CD4-positive, CD25-positive, alpha-beta regulatory T cell (primary cell): ENCODE results near the gene PDE3B. TPM values are rescaled to one million over a fixed set of nuclear protein-coding genes. Genes with fewer than 3 reads are reported as not detected.
"Not testable (repeated sequence)": the region's sequence is repeated elsewhere in the genome, so short reads cannot be mapped to it uniquely, and the experiment has no call there.

Source experiments
- ATAC-seq, 2 donors: fragments of 150-1000 bp; cut with Tn5 transposase; one replicate each; pipeline ENCODE4 v1.10.0; 2021; ENCODE audit warnings: low read depth in 2 of 2, moderate number of reproducible peaks in 2 of 2, moderate library complexity in 1 of 2
- DNase-seq, 3 donors: peaks; one replicate each; pipeline versions ENCODE4 v3.0.0 to v3.0.0-alpha.2; 2012 to 2022; ENCODE audit warnings: mixed read lengths in 1 of 3
- H3K27ac ChIP-seq: one replicate; pipeline ENCODE4 v1.7.0; 2013; ENCODE audit warnings: mild to moderate bottlenecking, low read length; ENCODE audit not compliant: insufficient read depth, poor library complexity, severe bottlenecking
- H3K27me3 ChIP-seq: one replicate; pipeline ENCODE4 v1.7.0; 2013; ENCODE audit warnings: low read length; ENCODE audit not compliant: control insufficient read depth, insufficient read depth
- H3K36me3 ChIP-seq: one replicate; pipeline ENCODE4 v1.7.0; 2013; ENCODE audit warnings: mild to moderate bottlenecking, low read length, moderate library complexity; ENCODE audit not compliant: control insufficient read depth, insufficient read depth
- H3K4me1 ChIP-seq: 2 replicates; pipeline ENCODE4 v1.7.0; 2013; ENCODE audit warnings: mild to moderate bottlenecking, low read length; ENCODE audit not compliant: insufficient read depth, control insufficient read depth, poor library complexity, severe bottlenecking
- H3K4me3 ChIP-seq: one replicate; pipeline ENCODE4 v1.7.0; 2013; ENCODE audit warnings: low read depth, mild to moderate bottlenecking, low read length, moderate library complexity
- H3K9me3 ChIP-seq, 2 experiments: 1 replicate in 1 of 2; 2 replicates in 1 of 2; pipeline ENCODE4 v1.7.0; 2013; ENCODE audit warnings: low read length in 2 of 2, mild to moderate bottlenecking in 1 of 2, moderate library complexity in 1 of 2; ENCODE audit not compliant: control insufficient read depth in 2 of 2
- H3K27ac Mint-ChIP-seq, 3 donors: one replicate each; pipeline ENCODE4 v1.8.0; 2020 to 2022; ENCODE audit warnings: mild to moderate bottlenecking in 3 of 3, mixed read lengths in 3 of 3, moderate library complexity in 2 of 3
- H3K27me3 Mint-ChIP-seq: one replicate; pipeline ENCODE4 v1.8.0; 2022; ENCODE audit warnings: mild to moderate bottlenecking, mixed read lengths
- H3K36me3 Mint-ChIP-seq: one replicate; pipeline ENCODE4 v1.8.0; 2020; ENCODE audit warnings: mixed read lengths
- H3K4me1 Mint-ChIP-seq, 4 donors: one replicate each; pipeline ENCODE4 v1.8.0; 2020 to 2022; ENCODE audit warnings: mixed read lengths in 4 of 4, mild to moderate bottlenecking in 1 of 4
- H3K4me3 Mint-ChIP-seq, 4 donors: one replicate each; pipeline ENCODE4 v1.8.0; 2020 to 2022; ENCODE audit warnings: mild to moderate bottlenecking in 4 of 4, mixed read lengths in 4 of 4, moderate library complexity in 3 of 4
- H3K9me3 Mint-ChIP-seq, 7 donors: one replicate each; pipeline ENCODE4 v1.8.0; 2020 to 2022; ENCODE audit warnings: mixed read lengths in 7 of 7, mild to moderate bottlenecking in 3 of 7, moderate library complexity in 2 of 7
- polyA plus RNA-seq, 4 donors: library from polyadenylated mRNA; unstranded; fragments of 300-500 nt; fragmentation: Illumina TruSeq; gene quantifications; one replicate each; pipeline ENCODE4 v1.2.3, GENCODE V29; 2021
- total RNA-seq: library from RNA; stranded (reverse); gene quantifications from one replicate; pipeline ENCODE4 v1.2.3, GENCODE V29; 2022

The PDE3B gene
- total and polyA plus RNA-seq, 5 donors from 2014 or later = 32.8 to 99.5 (median 61.7) TPM

- Histone ChIP-seq H3K27me3 (no peaks in the 10 kb centered on the region), H3K9me3 (no peaks in the 10 kb centered on the region), H3K4me1 (peaks cover 18% of the 10 kb centered on the region), H3K4me3 (no peak overlapping the region), H3K27ac (no peak overlapping the region), H3K36me3 (no peaks in the 10 kb centered on the region)
- Mint-ChIP-seq H3K4me1 (peaks cover 32 to 43% (median 39%) of the 10 kb centered on the region in 4 donors), H3K36me3 (peaks cover 3% of the 10 kb centered on the region), H3K4me3 (no peak overlapping the region), H3K27me3 (no peaks in the 10 kb centered on the region), H3K9me3 (peaks cover 0 to 8% (median 0%) of the 10 kb centered on the region in 7 donors), H3K27ac (peak overlapping the region in 1 of 3 donors; percentile 66)
- ATAC-seq (no peak), DNase-seq (no peak)
Observed at GRCh38 chr11:14722496-14722895, 78.9 kb downstream of the PDE3B start.

- peaks cover 0 to 8% (median 0%) of the 10 kb centered on the region in 7 donors for H3K9me3 Mint-ChIP-seq
- H3K36me3 ChIP-seq = no peaks in the 10 kb centered on the region
- no peak overlapping the region for H3K27ac ChIP-seq
- no peak overlapping the region for H3K4me3 Mint-ChIP-seq
- peak overlapping the region in 1 of 3 donors; percentile 77 for H3K27ac Mint-ChIP-seq
- H3K27me3 ChIP-seq = no peaks in the 10 kb centered on the region
- peaks cover 27% of the 10 kb centered on the region for H3K4me1 ChIP-seq
- peaks cover 48 to 67% (median 53%) of the 10 kb centered on the region in 4 donors for H3K4me1 Mint-ChIP-seq
- H3K9me3 ChIP-seq = no peaks in the 10 kb centered on the region
- H3K27me3 Mint-ChIP-seq = no peaks in the 10 kb centered on the region
- ATAC-seq = no peak
- no peak for DNase-seq
- peaks cover 5% of the 10 kb centered on the region for H3K36me3 Mint-ChIP-seq
- no peak overlapping the region for H3K4me3 ChIP-seq
Observed at GRCh38 chr11:14725150-14725549, 81.5 kb downstream of the PDE3B start.

DNA sequence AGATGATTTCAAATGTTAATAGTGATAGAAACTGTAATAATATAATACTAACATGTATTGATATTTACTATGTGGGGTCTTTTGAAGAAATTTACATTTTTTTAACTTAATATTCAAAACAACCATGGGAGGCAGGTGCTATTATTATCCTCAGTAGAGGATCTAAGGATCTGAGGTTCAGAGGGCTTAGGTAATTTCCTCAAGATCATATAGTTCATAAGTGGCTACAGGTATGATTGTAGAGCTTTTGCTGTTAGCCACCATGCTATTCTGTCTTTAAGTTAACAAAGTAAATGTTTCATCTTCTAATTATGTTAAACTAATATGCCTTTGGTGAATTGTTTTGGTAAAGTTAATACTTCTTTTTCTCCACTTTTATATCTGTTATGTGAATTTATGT lies 83.6 kb downstream of the PDE3B start:
- Histone ChIP-seq H3K4me3 (no peak overlapping the region), H3K4me1 (peaks cover 27% of the 10 kb centered on the region), H3K27ac (no peak overlapping the region), H3K9me3 (no peaks in the 10 kb centered on the region), H3K36me3 (no peaks in the 10 kb centered on the region), H3K27me3 (no peaks in the 10 kb centered on the region)
- peak overlapping the region in 1 of 3 donors; percentile 22 for H3K27ac Mint-ChIP-seq
- peaks cover 0 to 8% (median 0%) of the 10 kb centered on the region in 7 donors for H3K9me3 Mint-ChIP-seq
- no peak for DNase-seq
- H3K36me3 Mint-ChIP-seq = peaks cover 12% of the 10 kb centered on the region
- ATAC-seq = no peak
- H3K27me3 Mint-ChIP-seq = no peaks in the 10 kb centered on the region
- peak overlapping the region in 1 of 4 donors; percentile 10 for H3K4me3 Mint-ChIP-seq
- H3K4me1 Mint-ChIP-seq = peaks cover 54 to 74% (median 58%) of the 10 kb centered on the region in 4 donors

DNA sequence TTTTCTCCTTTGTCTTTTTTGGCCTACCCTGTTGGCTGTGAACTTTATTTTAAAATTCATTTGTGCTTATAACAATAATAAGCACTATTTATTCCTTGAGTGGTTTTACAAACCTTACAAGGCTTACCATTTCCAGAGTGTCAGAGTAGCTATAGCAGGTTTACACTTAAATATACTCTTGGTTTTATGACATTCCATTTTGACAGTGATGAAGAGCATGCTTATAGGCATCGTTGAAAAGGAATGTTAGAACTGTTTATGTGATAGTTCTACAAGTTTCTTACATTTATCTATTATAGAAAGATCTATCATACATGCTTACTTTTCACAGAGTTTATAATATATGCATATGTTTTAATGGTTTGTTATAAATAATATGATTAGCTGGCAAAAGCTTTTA lies 84.1 kb downstream of the PDE3B start:
- ATAC-seq (no peak), DNase-seq (no peak)
- Histone ChIP-seq H3K4me3 (peak overlapping the region; percentile 33), H3K9me3 (no peaks in the 10 kb centered on the region), H3K4me1 (peaks cover 27% of the 10 kb centered on the region), H3K27me3 (no peaks in the 10 kb centered on the region), H3K36me3 (no peaks in the 10 kb centered on the region), H3K27ac (no peak overlapping the region)
- Mint-ChIP-seq H3K4me1 (peaks cover 54 to 78% (median 62%) of the 10 kb centered on the region in 4 donors), H3K9me3 (peaks cover 0 to 8% (median 0%) of the 10 kb centered on the region in 7 donors), H3K36me3 (peaks cover 13% of the 10 kb centered on the region), H3K27ac (peak overlapping the region in 2 of 3 donors; percentile 3 to 22), H3K4me3 (peak overlapping the region in 1 of 4 donors; percentile 10), H3K27me3 (no peaks in the 10 kb centered on the region)

- peaks cover 18% of the 10 kb centered on the region for H3K4me1 ChIP-seq
- H3K4me3 ChIP-seq, H3K27me3 Mint-ChIP-seq, DNase-seq, ATAC-seq, H3K9me3 ChIP-seq, H3K27me3 ChIP-seq, H3K27ac ChIP-seq, H3K36me3 ChIP-seq: not testable (repeated sequence)
- Mint-ChIP-seq H3K36me3 (peaks cover 33% of the 10 kb centered on the region), H3K4me1 (peaks cover 22 to 81% (median 57%) of the 10 kb centered on the region in 4 donors), H3K27ac (peak overlapping the region in 2 of 3 donors; percentile 5 to 53), H3K4me3 (peak overlapping the region in 2 of 4 donors; percentile 27 to 38), H3K9me3 (peaks cover 0 to 21% (median 6%) of the 10 kb centered on the region in 7 donors)
Observed at GRCh38 chr11:14740539-14740938, 96.9 kb downstream of the PDE3B start.

GRCh38 chr11:14741195-14741594 lies 97.6 kb downstream of the PDE3B start:
- peak overlapping the region in 2 of 4 donors; percentile 38 to 42 for H3K4me3 Mint-ChIP-seq
- peak overlapping the region in 2 of 3 donors; percentile 5 to 53 for H3K27ac Mint-ChIP-seq
- Histone ChIP-seq H3K27me3 (no peaks in the 10 kb centered on the region), H3K36me3 (no peaks in the 10 kb centered on the region), H3K4me1 (peaks cover 16% of the 10 kb centered on the region), H3K9me3 (peaks cover 0 to 5% of the 10 kb centered on the region in 2 experiments), H3K27ac (no peak overlapping the region), H3K4me3 (no peak overlapping the region)
- peaks cover 33% of the 10 kb centered on the region for H3K36me3 Mint-ChIP-seq
- peaks cover 22 to 80% (median 52%) of the 10 kb centered on the region in 4 donors for H3K4me1 Mint-ChIP-seq
- peaks cover 0 to 21% (median 6%) of the 10 kb centered on the region in 7 donors for H3K9me3 Mint-ChIP-seq
- ATAC-seq = no peak
- no peak for DNase-seq
- H3K27me3 Mint-ChIP-seq = peaks cover 4% of the 10 kb centered on the region

GRCh38 chr11:14742849-14743559 lies 99.4 kb downstream of the PDE3B start:
- Mint-ChIP-seq H3K27ac (no peak overlapping the region), H3K9me3 (peaks cover 0 to 24% (median 6%) of the 10 kb centered on the region in 7 donors), H3K4me1 (peaks cover 26 to 84% (median 58%) of the 10 kb centered on the region in 4 donors), H3K27me3 (peaks cover 4% of the 10 kb centered on the region), H3K4me3 (peak overlapping the region in 1 of 4 donors; percentile 5), H3K36me3 (peaks cover 40% of the 10 kb centered on the region)
- no peak for DNase-seq
- H3K4me1 ChIP-seq = peaks cover 14% of the 10 kb centered on the region
- no peaks in the 10 kb centered on the region for H3K36me3 ChIP-seq
- H3K27ac ChIP-seq = no peak overlapping the region
- no peak overlapping the region for H3K4me3 ChIP-seq
- peaks cover 0 to 5% of the 10 kb centered on the region in 2 experiments for H3K9me3 ChIP-seq
- no peak for ATAC-seq
- H3K27me3 ChIP-seq = no peaks in the 10 kb centered on the region
